Endothelial cell of umbilical vein (primary cell): ENCODE results near the gene CACNA1F. TPM values are rescaled to one million over a fixed set of nuclear protein-coding genes. Genes with fewer than 3 reads are reported as not detected.

ENCODE experiments used
- BruUV-seq: library from RNA; stranded (reverse); fragments of 400-500 nt; replicated peaks from 2 replicates; lab custom pipeline; 2021; lab: Mats Ljungman, UMichigan
- CTCF ChIA-PET: fragments of 300-600, 350-600 bp; sonication (Branson Sonifier 250); formaldehyde crosslinking; loops from one replicate; lab custom pipeline; 2021; ENCODE audit warnings: antibody characterized with exemption, inconsistent platforms; lab: Charles Lee
- POLR2A ChIA-PET: fragments of 300-600, 350-600 bp; sonication (Branson Sonifier 250); formaldehyde crosslinking; loops from one replicate; lab custom pipeline; 2021; ENCODE audit warnings: antibody characterized with exemption, inconsistent platforms; lab: Charles Lee
- DNase-seq: peaks from one replicate; pipeline ENCODE4 v3.0.0-alpha.2; 2011; ENCODE audit warnings: low read depth, low spot score
- FAIRE-seq: peaks from 2 replicates; lab custom pipeline; 2011; peaks lifted over from hg19 to GRCh38; lab: Jason Lieb, UNC
- H2AFZ ChIP-seq: 2 replicates; pipeline ENCODE4 v1.6.0; 2012; ENCODE audit warnings: low read depth, low read length, control low read depth, inconsistent platforms
- H3K27ac ChIP-seq: 2 replicates; pipeline ENCODE4 v1.5.1; 2011; ENCODE audit warnings: low read depth, mild to moderate bottlenecking, control low read depth, low read length, moderate library complexity; ENCODE audit not compliant: insufficient read depth
- H3K27me3 ChIP-seq, 2 experiments: 2 replicates each; pipeline versions ENCODE4 v1.6.0 to v1.6.1; 2011; ENCODE audit warnings: low read length in 2 of 2, mixed read lengths in 1 of 2; ENCODE audit not compliant: control insufficient read depth in 2 of 2, insufficient read depth in 2 of 2
- H3K36me3 ChIP-seq, 2 experiments: 2 replicates in 1 of 2; 3 replicates in 1 of 2; pipeline ENCODE4 v1.5.1; 2011; ENCODE audit warnings: low read length in 2 of 2, mild to moderate bottlenecking in 1 of 2, moderate library complexity in 1 of 2; ENCODE audit not compliant: control insufficient read depth in 2 of 2, insufficient read depth in 2 of 2; ENCODE audit errors: extremely low read depth in 1 of 2
- H3K4me1 ChIP-seq: 3 replicates; pipeline ENCODE4 v1.5.1; 2011; ENCODE audit warnings: mild to moderate bottlenecking, low read length; ENCODE audit not compliant: control insufficient read depth, insufficient read depth; ENCODE audit errors: extremely low read depth
- H3K4me2 ChIP-seq: 2 replicates; pipeline ENCODE4 v1.6.1; 2011; ENCODE audit warnings: low read length, control low read depth, mixed read lengths; ENCODE audit not compliant: insufficient read depth
- H3K4me3 ChIP-seq, 3 experiments: fragments of 200-600 bp in 1 of 3; sonication (generic), shearing (Covaris generic) in 1 of 3; replicated peaks in 1 of 3; 2 replicates each; pipeline ENCODE4 v1.5.1; 2011 to 2016; ENCODE audit warnings: control low read depth in 3 of 3, low read length in 3 of 3, mild to moderate bottlenecking in 2 of 3, inconsistent platforms in 1 of 3, low read depth in 1 of 3, moderate library complexity in 1 of 3; ENCODE audit not compliant: insufficient read depth in 1 of 3
- H3K79me2 ChIP-seq: 2 replicates; pipeline ENCODE4 v1.6.0; 2012; ENCODE audit warnings: low read length, inconsistent platforms; ENCODE audit not compliant: control insufficient read depth, insufficient read depth
- H3K9ac ChIP-seq: replicated peaks from 2 replicates; pipeline ENCODE3; 2011; ENCODE audit warnings: low read length, control low read depth; ENCODE audit not compliant: insufficient read depth; ENCODE audit errors: extremely low read depth
- H3K9me1 ChIP-seq: replicated peaks from 3 replicates; pipeline ENCODE4 v1.6.0; 2011; ENCODE audit warnings: mild to moderate bottlenecking, low read length; ENCODE audit not compliant: control insufficient read depth, insufficient read depth; ENCODE audit errors: extremely low read depth
- H3K9me3 ChIP-seq: replicated peaks from 2 replicates; pipeline ENCODE4 v1.5.1; 2012; ENCODE audit warnings: low read length, inconsistent platforms; ENCODE audit not compliant: control insufficient read depth, insufficient read depth
- H4K20me1 ChIP-seq: replicated peaks from 2 replicates; pipeline ENCODE3; 2011; ENCODE audit warnings: mild to moderate bottlenecking, low read length; ENCODE audit not compliant: control insufficient read depth, insufficient read depth; ENCODE audit errors: extremely low read depth
- CTCF ChIP-seq, 2 donors: IDR thresholded peaks; 1 replicate in 1 of 2; 2 replicates in 1 of 2; pipeline ENCODE4 v1.5.1; 2011; ENCODE audit warnings: low read length in 2 of 2, mild to moderate bottlenecking in 2 of 2, moderate library complexity in 2 of 2, control low read depth in 1 of 2, inconsistent platforms in 1 of 2, low read depth in 1 of 2; ENCODE audit not compliant: insufficient read depth in 1 of 2; ENCODE audit errors: extremely low read depth in 1 of 2
- EZH2 ChIP-seq: IDR thresholded peaks from 2 replicates; pipeline ENCODE4 v1.6.1; 2012; ENCODE audit warnings: borderline replicate concordance, low read depth, mild to moderate bottlenecking, moderate library complexity, low read length, inconsistent platforms; ENCODE audit not compliant: severe bottlenecking
- FOS ChIP-seq: IDR thresholded peaks from 2 replicates; pipeline ENCODE4 v1.6.1; 2011; ENCODE audit warnings: mild to moderate bottlenecking, low read length, moderate library complexity, borderline replicate concordance; ENCODE audit not compliant: insufficient read depth
- GATA2 ChIP-seq: IDR thresholded peaks from 2 replicates; pipeline ENCODE4 v1.7.0; 2011; ENCODE audit warnings: low read depth, mild to moderate bottlenecking, moderate library complexity, mixed read lengths, low read length; ENCODE audit not compliant: insufficient read length, insufficient read depth
- JUN ChIP-seq: IDR thresholded peaks from 2 replicates; pipeline ENCODE4 v1.6.1; 2011; ENCODE audit warnings: borderline replicate concordance, low read depth; ENCODE audit not compliant: insufficient read length, insufficient read depth
- MYC ChIP-seq: IDR thresholded peaks from one replicate; pipeline ENCODE4 v1.6.1; 2011; ENCODE audit warnings: mild to moderate bottlenecking, low read depth, low read length
- POLR2A ChIP-seq: IDR thresholded peaks from 2 replicates; pipeline ENCODE4 v1.6.1; 2012; ENCODE audit warnings: low read depth, mild to moderate bottlenecking, control low read depth, low read length
- POLR2AphosphoS5 ChIP-seq: IDR thresholded peaks from 2 replicates; pipeline ENCODE4 v1.6.1; 2012; ENCODE audit warnings: low read depth, mild to moderate bottlenecking, control low read depth, low read length, moderate library complexity; ENCODE audit not compliant: insufficient read depth
- dilution Hi-C: fragments of 300-500 bp; cut with MboI; formaldehyde crosslinking; loops from one replicate; pipeline ENCODE4 v1.15.0; 2019; ENCODE audit warnings: low sequenced_read_pairs; ENCODE audit not compliant: extremely low pct_ligation_motif_present
- intact Hi-C: fragments of 100-400 bp; cut with micrococcal nuclease; formaldehyde crosslinking; loops from one replicate; pipeline ENCODE4 v1.10.0; 2022
- polyA plus RNA-seq, 4 experiments: library from polyadenylated mRNA; depleted of rRNA in 3 of 4; stranded (reverse) in 3 of 4; unstranded in 1 of 4; fragments of >200 nt; gene quantifications; 2 replicates each; pipeline versions ENCODE4 v1.2.1 to v1.2.3, GENCODE V29; 2011 to 2012; ENCODE audit warnings: missing spikeins in 1 of 4
- total RNA-seq: library from RNA; stranded (reverse); gene quantifications from 2 replicates; pipeline ENCODE4 v1.2.3, GENCODE V29; 2021
- TF ChIP-seq, protein P1 (sequence below): IDR thresholded peaks from 2 replicates; pipeline ENCODE4 v1.6.1; 2011; ENCODE audit not compliant: insufficient read depth, insufficient read length

CACNA1F gene
- total and polyA plus RNA-seq, 2 donors (not counting 3 experiments of a cell fraction or from before 2014, with no cell fraction given), result not detected

DNA sequence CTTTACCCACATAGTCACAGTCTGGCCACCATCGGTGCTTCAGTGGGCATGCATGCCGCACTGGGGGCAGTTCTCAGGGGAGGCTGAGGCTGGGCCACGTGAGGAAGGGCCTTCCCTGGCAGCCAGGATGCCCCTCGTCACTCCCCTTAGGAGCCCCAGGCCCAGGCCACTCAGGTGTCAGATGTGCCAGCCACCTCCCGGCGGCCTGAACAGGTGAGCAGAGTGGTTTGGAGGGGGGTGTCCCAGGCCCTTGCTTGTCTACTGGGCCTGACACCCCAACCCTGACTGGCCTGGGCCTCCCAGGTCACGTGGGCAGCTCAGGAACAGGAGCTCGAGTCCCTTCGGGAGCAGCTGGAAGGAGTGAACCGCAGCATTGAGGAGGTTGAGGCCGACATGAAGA lies 14.2 kb upstream of the CACNA1F start:
- Histone ChIP-seq H3K79me2 (no peaks in the 10 kb centered on the region), H3K27me3 (no peaks in the 10 kb centered on the region), H2AFZ (no peak overlapping the region), H3K9me1 (no peaks in the 10 kb centered on the region), H3K27ac (no peak overlapping the region), H3K9ac (no peak overlapping the region), H3K36me3 (peaks cover 0 to 9% of the 10 kb centered on the region in 2 experiments), H3K4me2 (no peak overlapping the region), H3K9me3 (no peaks in the 10 kb centered on the region), H3K4me3 (no peak overlapping the region), H3K4me1 (peaks cover 3% of the 10 kb centered on the region), H4K20me1 (no peaks in the 10 kb centered on the region)
- ChIA-PET POLR2A (no interaction called here), CTCF (no interaction called here)
- intact Hi-C loops, result no loop called here
- dilution Hi-C loops, result no loop called here
- no peak for TF ChIP-seq EZH2
- no peak for TF ChIP-seq GATA2
- TF ChIP-seq FOS, result no peak
- TF ChIP-seq POLR2AphosphoS5, result no peak
- TF ChIP-seq MYC, result no peak
- no peak for TF ChIP-seq CTCF (IDR thresholded peaks at IDR 0.05; ENCODE audit: extremely low read depth in 1 of 2, insufficient read depth in 1 of 2, low read depth in 1 of 2, low read length in 2 of 2)
- TF ChIP-seq, protein P1, sequence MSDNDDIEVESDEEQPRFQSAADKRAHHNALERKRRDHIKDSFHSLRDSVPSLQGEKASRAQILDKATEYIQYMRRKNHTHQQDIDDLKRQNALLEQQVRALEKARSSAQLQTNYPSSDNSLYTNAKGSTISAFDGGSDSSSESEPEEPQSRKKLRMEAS, result no peak
- TF ChIP-seq JUN, result no peak
- no peak for TF ChIP-seq POLR2A
- BruUV-seq, result no TSS peak
- no peak for FAIRE-seq
- no peak for DNase-seq
